Esophagus muscularis mucosa (tissue), 3 donors: ENCODE results near the gene PTPRN2.

Experiments used
- CTCF ChIP-seq, 3 experiments: fragments of 200-600 bp in 2 of 3; fragments of 450-650 bp in 1 of 3; sonication (generic) in 2 of 3; IDR thresholded peaks; one replicate each; pipeline ENCODE4 v1.5.1; 2017 to 2019; ENCODE audit warnings: antibody characterized with exemption in 3 of 3, mild to moderate bottlenecking in 2 of 3, moderate library complexity in 1 of 3
- POLR2A ChIP-seq: fragments of 450-650 bp; IDR thresholded peaks from one replicate; pipeline ENCODE4 v1.6.1; 2017; ENCODE audit warnings: antibody characterized with exemption, moderate library complexity, mild to moderate bottlenecking, low read depth

- no peak for TF ChIP-seq CTCF (IDR thresholded peaks at IDR 0.05)
- TF ChIP-seq POLR2A = no peak
Measured at GRCh38 chr7:158318511-158318913, 269.1 kb downstream of the PTPRN2 start.
